Choroid plexus epithelial cell (primary cell): ENCODE data around the gene IGLL5.

Experiments
- DNase-seq: peaks from one replicate; pipeline ENCODE4 v3.0.0-alpha.2; 2010; ENCODE audit warnings: low read depth
- H3K4me3 ChIP-seq: 2 replicates; pipeline ENCODE4 v1.5.1; 2011; ENCODE audit warnings: low read depth, mild to moderate bottlenecking, control low read depth, low read length, moderate library complexity
- TF ChIP-seq, protein P1 (sequence below): conservative IDR thresholded peaks from 2 replicates; pipeline ENCODE4 v1.5.1; 2011; ENCODE audit warnings: low read depth, mild to moderate bottlenecking, control low read depth, inconsistent platforms, low read length, moderate library complexity

The IGLL5 gene

DNA sequence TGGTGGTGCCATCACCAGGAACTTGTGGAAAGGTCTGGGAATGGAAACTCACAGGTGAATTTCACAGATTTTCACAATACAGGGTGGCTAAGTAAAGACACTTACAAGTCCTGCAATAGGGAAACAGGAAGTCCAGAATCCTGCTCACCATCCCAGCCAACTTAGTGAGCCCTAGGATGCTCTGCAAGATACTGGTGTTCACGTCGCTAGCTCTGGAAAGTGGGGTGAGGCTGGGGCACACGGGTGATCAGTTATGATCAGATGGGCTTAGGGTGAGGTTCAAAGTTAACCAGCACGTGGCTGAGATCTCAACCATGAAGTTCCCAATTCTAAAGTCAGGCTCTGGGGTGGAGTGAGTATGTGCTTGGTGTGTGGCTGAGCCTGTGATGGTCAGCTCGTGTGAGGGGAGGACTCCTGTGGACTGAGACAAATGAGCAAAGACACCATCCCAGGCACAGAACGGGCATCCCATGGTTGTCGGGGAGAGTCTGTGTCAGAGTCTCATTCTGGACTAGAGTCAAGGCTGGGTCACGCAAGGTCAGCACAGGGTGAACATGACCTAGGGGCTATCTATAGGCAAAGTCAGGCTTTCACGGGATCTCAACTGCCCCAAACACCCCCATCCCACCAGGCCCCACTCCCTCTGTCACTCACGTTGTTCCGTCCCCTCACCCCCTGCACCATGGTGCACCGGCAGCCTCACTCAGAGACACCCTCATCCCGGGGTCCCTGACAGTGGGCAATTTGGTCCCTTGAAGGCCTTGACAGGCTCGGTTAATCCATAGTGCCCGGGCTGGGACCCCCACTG is 23.9 kb downstream of the IGLL5 start:
- DNase-seq, result no peak
- no peak overlapping the region for H3K4me3 ChIP-seq
- TF ChIP-seq, protein P1, sequence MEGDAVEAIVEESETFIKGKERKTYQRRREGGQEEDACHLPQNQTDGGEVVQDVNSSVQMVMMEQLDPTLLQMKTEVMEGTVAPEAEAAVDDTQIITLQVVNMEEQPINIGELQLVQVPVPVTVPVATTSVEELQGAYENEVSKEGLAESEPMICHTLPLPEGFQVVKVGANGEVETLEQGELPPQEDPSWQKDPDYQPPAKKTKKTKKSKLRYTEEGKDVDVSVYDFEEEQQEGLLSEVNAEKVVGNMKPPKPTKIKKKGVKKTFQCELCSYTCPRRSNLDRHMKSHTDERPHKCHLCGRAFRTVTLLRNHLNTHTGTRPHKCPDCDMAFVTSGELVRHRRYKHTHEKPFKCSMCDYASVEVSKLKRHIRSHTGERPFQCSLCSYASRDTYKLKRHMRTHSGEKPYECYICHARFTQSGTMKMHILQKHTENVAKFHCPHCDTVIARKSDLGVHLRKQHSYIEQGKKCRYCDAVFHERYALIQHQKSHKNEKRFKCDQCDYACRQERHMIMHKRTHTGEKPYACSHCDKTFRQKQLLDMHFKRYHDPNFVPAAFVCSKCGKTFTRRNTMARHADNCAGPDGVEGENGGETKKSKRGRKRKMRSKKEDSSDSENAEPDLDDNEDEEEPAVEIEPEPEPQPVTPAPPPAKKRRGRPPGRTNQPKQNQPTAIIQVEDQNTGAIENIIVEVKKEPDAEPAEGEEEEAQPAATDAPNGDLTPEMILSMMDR, result no peak

DNA sequence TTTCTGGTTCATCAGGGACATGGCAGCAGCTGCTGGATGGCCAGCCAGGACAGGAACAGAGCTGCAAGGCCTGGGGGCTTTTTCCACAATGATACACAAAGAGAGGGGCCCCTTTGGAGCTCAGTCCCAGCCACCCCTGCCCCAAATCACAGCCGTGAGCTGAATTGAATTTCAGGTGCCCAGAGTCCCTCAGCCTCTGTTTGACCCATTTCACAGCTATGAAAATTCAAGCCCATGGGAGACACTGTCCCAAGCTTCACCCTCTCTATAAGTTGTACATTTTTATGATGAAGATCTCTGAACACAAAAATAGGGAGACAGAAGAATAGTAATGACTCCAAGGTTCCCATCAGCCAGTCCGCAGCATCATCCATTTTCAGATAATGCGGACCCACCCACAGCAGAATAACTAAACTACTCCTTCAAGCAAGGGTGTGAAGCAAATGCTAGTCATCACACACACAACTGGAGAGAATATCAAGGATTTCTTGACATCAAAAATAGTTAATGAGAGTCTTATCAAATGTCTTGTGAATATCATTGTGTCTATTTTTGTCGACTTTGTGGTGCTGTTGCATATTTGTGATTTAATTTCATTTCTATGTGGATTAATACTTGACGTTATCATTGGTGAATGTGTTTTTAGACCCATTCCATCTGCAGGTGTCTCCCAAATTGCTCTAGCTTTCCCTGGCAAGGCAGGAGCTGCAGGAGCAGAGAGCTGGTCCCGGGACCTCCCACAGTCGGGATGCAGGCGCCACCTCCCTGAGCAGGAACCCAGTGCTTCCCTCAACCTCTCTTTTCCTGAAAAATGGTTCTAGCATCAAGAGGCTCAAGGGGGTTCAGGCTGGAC is 24.7 kb downstream of the IGLL5 start:
- no peak for DNase-seq
- TF ChIP-seq, protein P1, result no peak
- no peak overlapping the region for H3K4me3 ChIP-seq

DNA sequence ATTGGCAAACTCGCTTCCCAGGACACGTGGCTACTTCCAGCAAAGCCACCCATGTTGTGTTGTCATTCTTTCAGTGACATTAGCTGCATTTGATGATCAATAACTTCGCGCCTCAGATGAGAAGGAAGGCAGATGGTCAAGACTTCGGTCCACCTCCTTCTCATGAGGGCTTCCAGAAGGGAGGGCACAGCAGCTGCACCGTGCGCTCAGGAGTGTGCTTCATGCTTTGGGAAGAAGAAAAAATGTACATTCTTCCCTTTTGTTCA is 25.3 kb downstream of the IGLL5 start:
- no peak for DNase-seq
- no peak overlapping the region for H3K4me3 ChIP-seq
- TF ChIP-seq, protein P1, result no peak

DNA sequence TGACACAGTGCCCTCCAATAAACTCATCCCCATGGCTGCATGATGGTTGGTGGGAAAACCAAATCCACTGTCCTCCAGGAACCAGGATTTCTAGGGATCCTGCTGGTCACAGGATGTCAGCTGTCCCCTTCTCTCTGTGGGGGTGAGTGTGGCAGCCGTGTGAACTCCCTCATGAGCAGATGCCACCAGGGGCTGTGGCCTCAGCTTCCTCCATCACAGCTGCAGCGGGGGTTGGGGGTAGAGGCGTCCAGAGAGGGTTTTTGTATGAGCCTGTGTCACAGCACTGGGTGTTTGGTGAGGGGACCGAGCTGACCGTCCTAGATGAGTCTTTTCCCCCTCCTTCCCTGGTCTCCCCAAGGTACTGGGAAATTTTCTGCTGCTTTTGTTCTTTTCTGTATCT is 26.4 kb downstream of the IGLL5 start:
- H3K4me3 ChIP-seq, result no peak overlapping the region
- TF ChIP-seq, protein P1, result no peak
- no peak for DNase-seq

DNA sequence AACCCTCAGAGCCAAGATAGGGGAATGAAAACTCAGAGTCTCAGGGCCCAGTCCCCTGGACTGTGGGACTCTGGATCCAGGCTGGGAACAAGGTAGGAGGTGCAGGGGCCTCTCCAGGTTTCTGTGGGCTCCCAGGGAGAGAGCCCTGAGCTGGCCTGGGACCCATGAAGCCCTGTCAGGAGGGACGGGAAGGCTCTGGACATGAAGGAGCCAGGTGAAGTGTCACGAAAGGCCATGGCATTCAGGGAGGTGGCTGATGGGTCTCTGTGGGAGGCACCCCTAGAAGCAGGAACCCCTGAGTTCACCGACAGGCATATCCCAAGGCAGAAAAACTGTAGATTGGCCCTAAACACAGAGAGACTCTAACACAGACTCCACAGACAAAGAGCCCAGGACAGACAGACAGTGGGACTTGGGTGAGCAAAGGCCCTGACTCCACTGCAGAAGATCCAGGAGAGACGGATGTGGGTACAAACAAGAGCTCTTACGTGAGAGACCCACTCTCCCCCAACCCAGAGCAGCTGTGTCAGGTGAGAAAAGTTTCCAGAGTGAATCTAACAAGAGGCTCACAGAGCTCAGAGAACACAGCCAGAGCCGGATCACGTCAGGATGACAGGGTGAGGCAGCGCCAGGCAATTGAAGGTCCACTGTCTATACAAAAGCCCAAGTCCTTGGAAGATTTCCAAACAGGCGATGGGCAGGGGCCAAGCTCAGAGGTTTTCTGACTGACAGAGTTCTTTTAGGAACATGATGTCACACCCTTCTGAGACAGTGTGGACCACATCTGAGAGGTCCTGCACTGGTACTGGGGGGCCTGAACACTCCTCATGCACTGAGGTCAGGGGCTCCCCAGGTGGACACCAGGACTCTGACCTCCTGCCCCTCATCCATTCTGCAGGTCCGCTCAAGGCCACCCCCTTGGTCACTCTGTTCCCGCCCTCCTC is 27.4 kb downstream of the IGLL5 start:
- DNase-seq, result no peak
- TF ChIP-seq, protein P1, result no peak
- no peak overlapping the region for H3K4me3 ChIP-seq

DNA sequence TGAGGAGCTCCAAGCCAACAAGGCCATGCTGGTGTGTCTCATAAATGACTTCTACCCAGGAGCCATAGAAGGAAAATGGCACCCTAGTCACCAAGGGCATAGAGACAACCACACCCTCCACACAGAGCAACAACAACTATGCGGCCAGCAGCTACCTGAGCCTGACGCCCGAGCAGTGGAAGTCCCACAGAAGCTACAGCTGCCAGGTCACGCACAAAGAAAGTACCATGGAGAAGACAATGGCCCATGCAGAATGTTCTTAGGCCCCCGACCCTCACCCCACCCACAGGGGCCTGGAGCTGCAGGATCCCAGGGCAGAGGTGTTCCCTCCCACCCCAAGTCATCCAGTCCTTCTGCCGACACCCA is 28.0 kb downstream of the IGLL5 start:
- TF ChIP-seq, protein P1, result no peak
- H3K4me3 ChIP-seq, result no peak overlapping the region
- no peak for DNase-seq
